Measurements from ENCODE around the gene SLC46A1. TPM values are rescaled to one million over a fixed set of nuclear protein-coding genes. Genes with fewer than 3 reads are reported as not detected.

Gene SLC46A1
- total RNA-seq, 1 donor from 2014 or later = 2.1 TPM

- ATAC-seq (ENCODE audit: low read depth) = no peak
- Mint-ChIP-seq H3K27me3 (peaks cover 4% of the 10 kb centered on the region), H3K4me3 (no peak overlapping the region), H3K27ac (no peak overlapping the region), H3K9me3 (no peaks in the 10 kb centered on the region), H3K4me1 (peaks cover 8% of the 10 kb centered on the region), H3K36me3 (ENCODE audit: low read depth) (no peaks in the 10 kb centered on the region)
- ChIA-PET CTCF (interaction anchor here (5.1 kb wide), 1 partner anchor 12 kb away, joined by 26 read pairs; no protein-coding TSS in a partner anchor), POLR2A (interaction anchor here (0.6 kb wide), 1 partner anchor 33 kb away, joined by 7 read pairs; no protein-coding TSS in a partner anchor)
- TF ChIP-seq, protein P1, sequence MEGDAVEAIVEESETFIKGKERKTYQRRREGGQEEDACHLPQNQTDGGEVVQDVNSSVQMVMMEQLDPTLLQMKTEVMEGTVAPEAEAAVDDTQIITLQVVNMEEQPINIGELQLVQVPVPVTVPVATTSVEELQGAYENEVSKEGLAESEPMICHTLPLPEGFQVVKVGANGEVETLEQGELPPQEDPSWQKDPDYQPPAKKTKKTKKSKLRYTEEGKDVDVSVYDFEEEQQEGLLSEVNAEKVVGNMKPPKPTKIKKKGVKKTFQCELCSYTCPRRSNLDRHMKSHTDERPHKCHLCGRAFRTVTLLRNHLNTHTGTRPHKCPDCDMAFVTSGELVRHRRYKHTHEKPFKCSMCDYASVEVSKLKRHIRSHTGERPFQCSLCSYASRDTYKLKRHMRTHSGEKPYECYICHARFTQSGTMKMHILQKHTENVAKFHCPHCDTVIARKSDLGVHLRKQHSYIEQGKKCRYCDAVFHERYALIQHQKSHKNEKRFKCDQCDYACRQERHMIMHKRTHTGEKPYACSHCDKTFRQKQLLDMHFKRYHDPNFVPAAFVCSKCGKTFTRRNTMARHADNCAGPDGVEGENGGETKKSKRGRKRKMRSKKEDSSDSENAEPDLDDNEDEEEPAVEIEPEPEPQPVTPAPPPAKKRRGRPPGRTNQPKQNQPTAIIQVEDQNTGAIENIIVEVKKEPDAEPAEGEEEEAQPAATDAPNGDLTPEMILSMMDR (IDR thresholded peaks at IDR 0.05) = no peak
- DNase-seq = no peak
- intact Hi-C loops (cut with micrococcal nuclease) = no loop called here
Observed at GRCh38 chr17:28404461-28404811, 1.6 kb downstream of the SLC46A1 start.

GRCh38 chr17:28404007-28404406 lies 2.0 kb downstream of the SLC46A1 start:
- H3K27ac Mint-ChIP-seq = no peak overlapping the region
- intact Hi-C loops (cut with micrococcal nuclease) = no loop called here
- TF ChIP-seq, protein P1 (IDR thresholded peaks at IDR 0.05) = no peak
- peaks cover 8% of the 10 kb centered on the region for H3K4me1 Mint-ChIP-seq
- DNase-seq = no peak
- ChIA-PET POLR2A (interaction anchor here (0.6 kb wide), 1 partner anchor 32 kb away, joined by 7 read pairs; no protein-coding TSS in a partner anchor), CTCF (interaction anchor here (5.1 kb wide), 1 partner anchor 12 kb away, joined by 26 read pairs; no protein-coding TSS in a partner anchor)
- ATAC-seq (ENCODE audit: low read depth) = no peak
- H3K27me3 Mint-ChIP-seq = peaks cover 4% of the 10 kb centered on the region
- peak overlapping the region; percentile 6 for H3K4me3 Mint-ChIP-seq
- no peaks in the 10 kb centered on the region for H3K9me3 Mint-ChIP-seq
- no peaks in the 10 kb centered on the region for H3K36me3 Mint-ChIP-seq (ENCODE audit: low read depth)

- H3K4me1 Mint-ChIP-seq = peaks cover 16% of the 10 kb centered on the region
- ChIA-PET CTCF (interaction anchor here (5.1 kb wide), 1 partner anchor 14 kb away, joined by 26 read pairs; no protein-coding TSS in a partner anchor), POLR2A (no interaction called here)
- no peaks in the 10 kb centered on the region for H3K36me3 Mint-ChIP-seq (ENCODE audit: low read depth)
- no peak overlapping the region for H3K27ac Mint-ChIP-seq
- ATAC-seq (ENCODE audit: low read depth) (no peak), DNase-seq (no peak)
- H3K4me3 Mint-ChIP-seq = no peak overlapping the region
- intact Hi-C loops (cut with micrococcal nuclease) = no loop called here
- TF ChIP-seq, protein P1 (IDR thresholded peaks at IDR 0.05) = no peak
- H3K9me3 Mint-ChIP-seq = no peaks in the 10 kb centered on the region
- no peaks in the 10 kb centered on the region for H3K27me3 Mint-ChIP-seq
Observed at GRCh38 chr17:28402844-28403243, 3.2 kb downstream of the SLC46A1 start.

GRCh38 chr17:28402224-28402630 lies 3.8 kb downstream of the SLC46A1 start:
- no peaks in the 10 kb centered on the region for H3K36me3 Mint-ChIP-seq (ENCODE audit: low read depth)
- H3K27me3 Mint-ChIP-seq = no peaks in the 10 kb centered on the region
- DNase-seq (no peak), ATAC-seq (ENCODE audit: low read depth) (no peak)
- H3K4me1 Mint-ChIP-seq = peaks cover 16% of the 10 kb centered on the region
- H3K27ac Mint-ChIP-seq = no peak overlapping the region
- TF ChIP-seq, protein P1 (IDR thresholded peaks at IDR 0.05) = no peak
- ChIA-PET POLR2A (no interaction called here), CTCF (no interaction called here)
- H3K4me3 Mint-ChIP-seq = no peak overlapping the region
- H3K9me3 Mint-ChIP-seq = no peaks in the 10 kb centered on the region
- intact Hi-C loops (cut with micrococcal nuclease) = no loop called here

DNA sequence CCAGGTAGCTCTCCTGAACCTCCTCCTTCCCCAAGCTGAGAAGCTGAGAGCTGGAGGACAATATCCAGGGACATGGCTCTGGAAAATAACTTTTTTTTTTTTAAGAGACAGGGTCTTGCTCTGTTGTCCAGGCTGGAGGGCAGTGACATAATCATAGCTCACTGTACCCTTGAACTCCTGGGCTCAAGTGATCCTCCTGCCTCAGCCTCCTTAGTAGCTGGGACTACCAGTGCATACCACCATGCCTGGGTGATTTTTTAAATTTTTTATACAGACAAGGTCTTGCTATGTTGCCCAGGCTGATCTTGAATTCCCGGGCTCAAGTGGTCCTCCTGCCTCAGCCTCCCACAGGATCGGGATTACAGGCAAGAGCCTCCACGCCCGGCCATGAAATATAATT lies 6.2 kb downstream of the SLC46A1 start:
- DNase-seq = no peak
- TF ChIP-seq, protein P1 (IDR thresholded peaks at IDR 0.05) = no peak
- no peaks in the 10 kb centered on the region for H3K27me3 Mint-ChIP-seq
- ChIA-PET POLR2A (no interaction called here), CTCF (no interaction called here)
- intact Hi-C loops (cut with micrococcal nuclease) = no loop called here
- no peaks in the 10 kb centered on the region for H3K9me3 Mint-ChIP-seq
- H3K27ac Mint-ChIP-seq = no peak overlapping the region
- ATAC-seq (ENCODE audit: low read depth) = no peak
- peaks cover 8% of the 10 kb centered on the region for H3K4me1 Mint-ChIP-seq
- H3K36me3 Mint-ChIP-seq (ENCODE audit: low read depth) = peaks cover 8% of the 10 kb centered on the region
- H3K4me3 Mint-ChIP-seq = no peak overlapping the region

All from activated B cell treated with CpG ODN at 0.5 μM for 24 hours (primary cell).